ENCODE data around the gene GTF3A.
"Not testable (repeated sequence)": the region's sequence is repeated elsewhere in the genome, so short reads cannot be mapped to it uniquely, and the experiment has no call there.

GTF3A gene

DNA sequence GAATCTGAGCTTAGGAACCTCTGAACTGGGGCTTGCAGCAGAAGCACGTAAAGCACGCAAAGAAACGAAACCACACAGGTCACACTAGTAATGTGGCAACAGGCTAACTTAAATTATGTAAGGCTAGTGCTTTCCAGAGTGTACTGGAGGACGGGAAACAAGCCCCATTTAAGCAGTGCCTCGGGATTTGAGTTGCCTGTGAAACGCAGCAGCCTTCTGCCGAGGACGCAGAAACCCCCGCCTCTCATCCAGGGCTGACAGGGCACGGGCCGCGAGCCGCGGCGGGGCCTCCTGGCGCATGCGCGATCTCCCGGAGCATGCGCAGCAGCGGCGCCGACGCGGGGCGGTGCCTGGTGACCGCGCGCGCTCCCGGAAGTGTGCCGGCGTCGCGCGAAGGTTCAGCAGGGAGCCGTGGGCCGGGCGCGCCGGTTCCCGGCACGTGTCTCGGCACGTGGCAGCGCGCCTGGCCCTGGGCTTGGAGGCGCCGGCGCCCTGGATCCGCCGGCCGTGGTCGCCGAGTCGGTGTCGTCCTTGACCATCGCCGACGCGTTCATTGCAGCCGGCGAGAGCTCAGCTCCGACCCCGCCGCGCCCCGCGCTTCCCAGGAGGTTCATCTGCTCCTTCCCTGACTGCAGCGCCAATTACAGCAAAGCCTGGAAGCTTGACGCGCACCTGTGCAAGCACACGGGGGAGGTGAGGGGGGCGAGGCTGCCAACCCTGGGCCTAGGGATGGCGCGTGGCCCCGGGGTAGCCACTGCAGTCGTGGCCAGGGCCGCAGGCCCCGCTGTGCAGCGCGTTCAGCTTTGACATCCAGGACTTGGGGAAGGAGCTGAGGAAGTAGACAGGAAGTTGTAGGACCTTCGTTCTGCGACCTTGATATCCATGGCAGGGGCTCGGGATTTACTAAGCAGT is at the start of gene GTF3A:
Gene GTF3A (plus strand): TSS at position 374 of the 912 bp plus-strand sequence.
- peak; percentile 74 for DNase-seq (ENCODE audit: low read depth)

DNA sequence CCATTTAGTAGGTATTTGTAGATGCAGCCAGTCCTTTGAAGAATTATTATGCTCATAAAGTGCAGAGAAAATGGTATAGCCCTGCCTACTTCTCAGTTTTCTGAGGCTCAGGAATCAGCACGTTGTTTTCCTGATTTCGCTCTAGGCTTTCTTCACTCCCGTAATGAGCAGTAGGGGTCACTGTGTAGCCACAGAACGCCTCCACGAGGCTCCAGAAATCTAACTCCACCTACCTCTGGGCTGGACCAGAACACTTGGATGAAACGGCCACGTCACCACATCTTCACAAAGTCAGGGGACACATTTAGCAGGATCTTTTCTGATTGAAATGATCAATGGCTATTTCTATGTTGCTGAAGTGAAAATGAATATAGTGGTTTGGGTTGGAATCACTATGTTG is 49.8 kb upstream of the GTF3A start:
- no peak for DNase-seq (ENCODE audit: low read depth)

DNA sequence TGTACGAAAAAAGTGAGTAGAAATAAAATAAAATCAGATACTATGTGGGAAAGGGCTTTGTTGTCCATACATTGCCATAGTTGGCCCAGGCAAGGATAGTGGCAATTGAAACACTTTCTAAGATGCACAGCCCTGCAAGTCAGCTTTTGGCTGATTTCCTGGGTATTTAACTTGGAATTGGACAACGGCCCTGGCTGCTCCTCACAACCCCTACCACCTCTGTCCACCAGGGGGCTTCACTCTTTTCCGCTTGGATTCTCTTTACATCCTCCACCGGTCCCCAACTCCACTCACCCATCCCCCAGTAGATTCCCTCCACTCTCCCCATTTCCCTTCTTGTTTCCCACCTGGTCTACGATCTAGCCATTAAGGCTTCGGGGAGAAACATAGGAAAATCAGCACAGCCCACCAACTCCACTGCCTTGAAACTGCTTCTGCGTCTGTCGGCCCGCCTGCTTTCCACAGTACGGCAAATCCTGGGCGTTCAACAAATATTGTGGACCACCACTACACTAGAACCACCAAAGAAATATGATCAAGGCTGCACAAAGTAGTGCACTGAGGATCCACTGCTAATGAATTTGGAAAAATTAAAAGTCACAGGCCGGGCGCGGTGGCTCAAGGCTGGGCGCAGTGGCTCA is 48.6 kb upstream of the GTF3A start:
- no peak for DNase-seq (ENCODE audit: low read depth)

GRCh38 chr13:27379126-27379525 is 45.3 kb upstream of the GTF3A start:
- no peak for DNase-seq (ENCODE audit: low read depth)

GRCh38 chr13:27379694-27380641 is 44.5 kb upstream of the GTF3A start:
- DNase-seq (ENCODE audit: low read depth) = no peak

DNA sequence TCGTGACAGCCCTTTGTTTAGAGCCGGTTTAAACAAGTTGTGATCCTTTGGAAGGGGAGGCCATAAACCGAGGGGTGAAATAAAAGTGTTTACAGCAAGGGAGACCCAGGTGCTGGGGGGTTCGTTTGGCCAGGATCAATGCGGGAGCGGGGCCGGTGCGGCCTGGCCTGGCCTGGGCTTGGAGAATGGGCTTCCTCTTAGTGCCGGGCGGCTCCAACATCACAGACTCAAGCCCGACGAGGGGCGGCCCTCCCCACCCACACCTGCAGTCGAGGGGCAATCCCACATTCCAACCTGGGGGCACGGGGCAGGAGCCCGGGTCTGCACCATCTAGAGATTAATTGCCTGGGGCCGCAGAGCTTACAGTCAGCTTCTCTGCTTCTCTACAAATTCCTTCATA is 42.8 kb upstream of the GTF3A start:
- DNase-seq (ENCODE audit: low read depth) = no peak

DNA sequence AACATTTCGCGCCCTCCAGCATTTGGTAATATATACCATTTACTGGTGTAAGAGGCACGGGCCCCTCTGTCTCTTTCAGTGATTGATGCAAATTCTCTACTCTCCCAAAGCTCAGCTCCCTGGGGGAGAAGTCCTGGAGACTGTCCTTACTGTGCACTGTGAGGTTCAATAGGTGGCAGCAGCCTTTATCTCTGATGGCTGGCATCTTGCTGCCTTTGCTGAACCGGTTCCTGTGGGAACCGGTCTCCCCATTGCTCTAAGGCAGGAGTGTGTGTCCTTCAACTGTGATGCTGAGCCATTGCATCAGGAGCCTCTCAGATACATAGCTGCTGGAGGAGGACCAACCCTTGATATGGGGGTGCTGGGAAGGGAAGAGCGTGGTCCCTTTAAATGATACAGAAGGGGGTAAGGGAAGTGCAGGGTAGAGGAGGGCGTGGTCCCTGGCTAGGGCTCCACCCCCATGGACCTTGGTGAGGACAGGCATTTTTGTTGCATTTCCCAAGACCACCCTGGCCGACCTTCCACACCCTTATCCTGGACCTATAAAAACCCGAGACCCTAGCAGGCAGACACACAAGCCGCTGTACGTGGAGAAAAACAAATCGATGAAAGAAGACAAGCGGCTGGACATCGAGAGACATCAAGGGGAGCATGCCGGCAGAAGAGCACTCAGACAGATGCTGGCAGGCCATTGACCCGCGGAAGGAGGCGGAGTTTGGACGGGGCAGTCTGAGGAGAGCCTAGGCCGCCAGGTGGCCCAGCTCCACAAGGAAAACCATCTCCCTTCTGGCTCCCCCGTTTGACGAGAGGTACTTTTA is 41.1 kb upstream of the GTF3A start:
- DNase-seq (ENCODE audit: low read depth) = no peak

GRCh38 chr13:27384285-27384684 is 40.1 kb upstream of the GTF3A start:
- DNase-seq (ENCODE audit: low read depth) = no peak

DNA sequence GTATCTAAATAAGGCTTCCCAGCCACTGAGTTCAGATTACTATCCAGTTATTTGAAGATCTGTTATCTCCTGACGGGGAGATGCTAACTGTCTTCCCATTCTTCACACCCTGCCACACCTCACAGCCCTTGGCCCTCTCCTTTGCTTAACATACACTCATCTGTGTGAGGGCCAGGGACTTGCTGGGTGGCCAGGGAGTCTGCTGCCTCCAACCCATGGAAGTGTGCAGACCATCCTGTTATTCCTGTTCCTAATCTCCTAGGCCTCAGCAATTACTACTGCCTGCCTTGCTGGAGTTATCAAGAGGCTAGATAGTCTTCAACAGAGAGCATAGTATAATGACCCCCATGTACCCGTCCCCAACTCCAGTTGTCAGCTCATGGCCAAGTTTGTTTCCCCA is 36.2 kb upstream of the GTF3A start:
- no peak for DNase-seq (ENCODE audit: low read depth)

- no peak for DNase-seq (ENCODE audit: low read depth)
These were observed 34.5 kb upstream of the GTF3A start for GRCh38 chr13:27389891-27390290.

DNA sequence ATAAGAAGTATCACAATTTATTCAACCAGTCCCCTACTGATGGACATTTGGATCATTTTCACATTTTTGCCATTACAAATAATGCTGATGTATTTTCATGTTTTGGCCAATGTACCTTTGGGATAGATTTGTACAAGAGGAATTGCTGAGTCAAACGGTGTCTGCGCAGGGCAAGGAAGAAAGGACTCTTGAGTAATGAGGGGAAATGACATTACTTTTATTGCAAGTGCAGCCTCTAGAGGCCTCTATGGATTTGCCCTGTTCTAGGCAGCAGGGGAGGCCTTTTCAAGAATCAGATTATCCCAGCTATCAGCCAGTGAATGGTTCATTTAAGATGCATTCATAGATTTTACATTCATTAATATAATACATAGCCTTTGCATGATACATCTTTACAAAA is 32.9 kb upstream of the GTF3A start:
- no peak for DNase-seq (ENCODE audit: low read depth)

- DNase-seq (ENCODE audit: low read depth) = no peak
These were observed 31.3 kb upstream of the GTF3A start for GRCh38 chr13:27393101-27393500.

DNA sequence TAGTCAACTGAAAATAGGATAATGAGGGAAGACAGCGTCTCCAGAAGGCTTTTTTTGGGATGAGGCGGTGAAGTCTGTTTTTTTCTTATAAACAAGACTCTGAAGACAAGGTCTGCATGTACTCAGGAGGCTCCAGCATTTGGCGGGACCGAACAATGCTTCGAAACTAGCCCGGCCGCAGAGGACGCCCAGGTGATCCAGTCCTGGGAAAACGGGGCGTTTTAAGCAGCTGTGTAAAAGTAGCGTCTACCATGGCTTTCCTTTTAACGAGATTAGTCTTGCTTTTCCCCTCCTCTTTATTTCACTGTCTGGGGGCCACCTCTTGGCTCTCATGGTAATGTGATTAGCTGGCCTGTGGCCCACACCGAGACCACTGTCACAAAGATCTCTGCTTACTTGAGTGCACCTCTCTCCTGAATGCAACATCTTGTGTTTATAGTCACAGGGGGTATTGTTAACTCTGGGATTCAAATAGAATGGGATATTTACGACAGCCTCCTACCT is 29.4 kb upstream of the GTF3A start:
- DNase-seq (ENCODE audit: low read depth) = no peak

DNA sequence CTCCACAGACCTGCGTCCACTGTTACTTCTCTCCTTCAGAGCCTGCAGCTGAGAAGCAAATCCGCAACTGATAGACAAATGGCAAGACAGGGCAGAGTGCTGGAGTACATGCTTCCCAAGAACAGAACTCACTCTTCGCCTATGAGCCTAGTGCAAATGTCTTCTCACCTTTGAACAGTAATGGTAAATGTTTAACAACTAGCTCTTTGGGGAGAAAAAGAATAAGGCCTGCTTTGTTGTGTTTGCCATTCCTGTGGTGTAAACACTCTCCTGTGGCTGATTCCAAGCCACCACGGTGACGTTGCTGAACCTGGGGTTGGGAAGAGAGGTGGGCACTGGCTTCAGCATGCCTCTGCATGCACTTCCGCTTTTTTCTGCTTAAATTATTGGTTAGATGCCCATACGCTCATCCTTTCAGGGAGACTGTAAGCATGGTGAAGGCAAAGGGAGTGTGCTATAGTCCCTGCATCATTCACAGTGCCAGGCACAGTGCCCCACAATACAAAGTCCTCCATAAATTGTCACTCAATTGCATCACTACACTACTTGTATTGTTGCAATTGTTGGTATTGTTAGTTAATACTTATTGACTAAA is 28.1 kb upstream of the GTF3A start:
- DNase-seq (ENCODE audit: low read depth) = no peak

GRCh38 chr13:27398360-27398759 is 26.1 kb upstream of the GTF3A start:
- DNase-seq (ENCODE audit: low read depth) = no peak

GRCh38 chr13:27400405-27400804 is 24.0 kb upstream of the GTF3A start:
- not testable (repeated sequence) for DNase-seq (ENCODE audit: low read depth)

DNA sequence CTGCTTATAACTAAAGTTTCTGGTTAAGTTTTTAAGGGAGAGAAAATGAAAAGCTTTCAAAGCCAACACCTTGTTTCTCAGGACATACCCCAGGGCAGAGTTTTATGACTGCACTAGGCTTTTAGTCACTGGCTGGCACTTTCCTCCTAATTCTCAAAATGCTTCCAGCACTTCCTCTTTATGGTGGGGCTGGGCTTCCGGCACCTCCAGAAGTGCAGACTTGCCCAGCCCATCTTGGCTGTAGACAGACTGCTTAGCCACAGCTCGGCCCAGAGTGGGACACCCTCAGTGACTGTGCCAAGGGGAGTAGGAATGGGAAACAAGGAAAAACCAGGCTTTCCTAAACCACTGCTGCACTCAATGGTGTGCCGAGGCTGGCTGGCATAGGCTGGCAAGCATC is 23.2 kb upstream of the GTF3A start:
- no peak for DNase-seq (ENCODE audit: low read depth)

DNA sequence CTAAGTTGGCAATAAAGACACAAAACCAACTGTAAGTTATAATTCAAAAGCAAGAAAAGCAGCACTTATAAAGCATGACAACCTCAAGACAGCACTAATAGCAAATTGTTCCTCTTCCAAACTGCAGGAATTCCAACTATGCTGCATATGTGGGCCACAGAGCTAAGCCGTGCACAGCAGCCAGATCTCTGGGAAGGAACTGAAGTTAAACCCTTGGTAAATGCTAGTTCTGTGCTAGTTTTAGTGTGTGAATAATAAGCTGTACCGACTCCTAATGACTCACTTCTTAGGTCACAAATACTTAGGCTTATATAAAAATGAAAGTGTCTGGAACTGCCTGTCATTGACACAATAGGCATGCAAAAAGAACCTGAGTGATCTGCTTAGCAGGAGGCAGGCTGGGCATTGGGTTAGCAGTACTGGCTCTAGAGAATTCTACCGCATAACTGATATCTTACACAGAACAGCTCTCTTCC is 21.2 kb upstream of the GTF3A start:
- DNase-seq (ENCODE audit: low read depth) = no peak

DNA sequence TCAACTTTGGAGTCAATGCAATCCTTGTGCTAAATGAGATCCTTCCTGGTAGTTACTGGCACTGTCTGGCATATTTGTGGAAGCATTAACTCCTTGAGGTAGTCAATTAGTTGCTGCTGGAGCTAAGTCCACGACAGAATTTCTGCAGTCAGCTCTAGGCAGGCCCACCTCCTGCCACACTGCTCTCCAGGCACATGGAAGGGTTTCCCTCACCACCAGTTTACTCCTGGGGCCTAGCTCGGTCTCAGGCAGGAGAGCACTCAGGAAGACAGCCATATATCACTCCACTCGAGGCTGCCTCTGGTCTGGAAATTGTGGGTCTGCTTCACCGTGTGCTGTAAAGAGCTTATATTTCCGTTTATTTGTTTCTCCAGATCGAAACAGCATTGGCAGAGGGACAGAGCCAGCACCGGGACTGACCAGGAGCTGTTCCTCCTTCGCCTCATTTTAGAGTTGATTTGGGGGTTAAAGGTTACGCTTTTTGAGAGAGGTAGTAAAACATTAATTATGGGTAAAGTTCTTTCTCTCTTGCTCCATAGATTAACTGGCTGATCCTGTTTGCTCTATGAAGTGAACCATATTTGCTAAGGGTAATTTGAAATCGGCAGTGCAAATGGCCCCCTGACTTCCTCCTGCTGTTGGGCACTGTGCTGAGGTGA is 20.6 kb upstream of the GTF3A start:
- no peak for DNase-seq (ENCODE audit: low read depth)

DNA sequence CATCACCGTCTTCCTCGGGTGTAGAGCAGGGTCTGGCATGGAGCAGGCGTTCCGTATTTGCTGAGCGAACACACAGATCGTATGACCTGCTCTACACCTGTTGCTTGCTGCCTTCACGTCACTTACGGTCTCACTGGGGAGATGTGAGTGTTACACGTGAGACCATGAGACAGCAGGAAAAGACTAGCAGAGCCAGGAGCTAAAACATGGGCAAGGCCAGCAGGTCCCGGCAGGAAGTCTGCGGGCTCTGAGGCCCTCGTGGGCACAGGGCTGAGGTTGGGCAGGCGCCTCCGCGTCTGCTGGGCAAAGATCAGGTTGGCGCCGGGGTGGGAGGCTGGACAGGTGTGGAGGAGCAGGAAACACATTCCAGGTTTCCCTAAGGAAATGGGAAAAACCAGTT is 19.7 kb upstream of the GTF3A start:
- no peak for DNase-seq (ENCODE audit: low read depth)

Measured in T-helper 22 cell (primary cell).